HFFc6 (cell line): ENCODE results near the gene ZNF76. TPM values are rescaled to one million over a fixed set of nuclear protein-coding genes. Genes with fewer than 3 reads are reported as not detected.

Experiments used
- DNase-seq: peaks from one replicate; pipeline ENCODE4 v3.0.0-alpha.2; 2018
- H3K27ac Mint-ChIP-seq: 2 replicates; pipeline ENCODE4 v1.8.0; 2020; ENCODE audit warnings: mild to moderate bottlenecking, mixed read lengths
- H3K27me3 Mint-ChIP-seq: 2 replicates; pipeline ENCODE4 v1.8.0; 2021; ENCODE audit warnings: mild to moderate bottlenecking, moderate library complexity, mixed read lengths; ENCODE audit not compliant: insufficient read depth
- H3K36me3 Mint-ChIP-seq: 2 replicates; pipeline ENCODE4 v1.8.0; 2021; ENCODE audit warnings: low read depth, mixed read lengths
- H3K4me1 Mint-ChIP-seq: 2 replicates; pipeline ENCODE4 v1.8.0; 2020; ENCODE audit warnings: low read depth, mixed read lengths
- H3K4me3 Mint-ChIP-seq: 2 replicates; pipeline ENCODE4 v1.8.0; 2020; ENCODE audit warnings: mild to moderate bottlenecking, moderate library complexity, mixed read lengths
- H3K9me3 Mint-ChIP-seq: 2 replicates; pipeline ENCODE4 v1.8.0; 2020; ENCODE audit warnings: mild to moderate bottlenecking, mixed read lengths
- CTCF ChIP-seq: fragments of 200-600 bp; sonication (generic); IDR thresholded peaks from 2 replicates; pipeline ENCODE4 v1.5.0; 2021; ENCODE audit warnings: antibody characterized with exemption, mild to moderate bottlenecking
- total RNA-seq, 6 experiments: library from RNA; stranded (reverse); fragmentation: NEBNext Ultra II Directional; extraction: Animal tissue kit (Norgen Biotek cat#: 25700); gene quantifications; 2 replicates in 1 of 6; 3 replicates in 5 of 6; pipeline ENCODE4 v1.2.3, GENCODE V29; 2021

Gene ZNF76
- total RNA-seq, 6 experiments from 2014 or later = 12.7 to 17.1 (median 16.4) TPM

- Mint-ChIP-seq H3K27me3 (no peaks in the 10 kb centered on the region), H3K9me3 (no peaks in the 10 kb centered on the region), H3K36me3 (peaks cover 16% of the 10 kb centered on the region), H3K4me1 (peaks cover 22% of the 10 kb centered on the region), H3K27ac (no peak overlapping the region), H3K4me3 (no peak overlapping the region)
- TF ChIP-seq CTCF = no peak
- DNase-seq = no peak
Observed at GRCh38 chr6:35242906-35243305, 16.6 kb upstream of the ZNF76 start.

- Mint-ChIP-seq H3K36me3 (peaks cover 18% of the 10 kb centered on the region), H3K9me3 (no peaks in the 10 kb centered on the region), H3K4me1 (peaks cover 24% of the 10 kb centered on the region), H3K27me3 (no peaks in the 10 kb centered on the region), H3K27ac (no peak overlapping the region), H3K4me3 (no peak overlapping the region)
- no peak for TF ChIP-seq CTCF
- no peak for DNase-seq
Observed at GRCh38 chr6:35243386-35243958, 16.1 kb upstream of the ZNF76 start.

GRCh38 chr6:35244551-35244950 lies 15.0 kb upstream of the ZNF76 start:
- Mint-ChIP-seq H3K9me3 (no peaks in the 10 kb centered on the region), H3K4me1 (peaks cover 21% of the 10 kb centered on the region), H3K27ac (no peak overlapping the region), H3K36me3 (peaks cover 19% of the 10 kb centered on the region), H3K27me3 (no peaks in the 10 kb centered on the region), H3K4me3 (no peak overlapping the region)
- DNase-seq = no peak
- no peak for TF ChIP-seq CTCF

- Mint-ChIP-seq H3K27me3 (no peaks in the 10 kb centered on the region), H3K9me3 (no peaks in the 10 kb centered on the region), H3K27ac (peak overlapping the region; percentile 61), H3K4me1 (peaks cover 16% of the 10 kb centered on the region), H3K4me3 (no peak overlapping the region), H3K36me3 (peaks cover 30% of the 10 kb centered on the region)
- TF ChIP-seq CTCF = no peak
- DNase-seq = peak; percentile 15
Observed at GRCh38 chr6:35247642-35248231, 11.8 kb upstream of the ZNF76 start.

GRCh38 chr6:35248300-35248699 lies 11.2 kb upstream of the ZNF76 start:
- no peak for DNase-seq
- peaks cover 16% of the 10 kb centered on the region for H3K4me1 Mint-ChIP-seq
- no peaks in the 10 kb centered on the region for H3K9me3 Mint-ChIP-seq
- H3K36me3 Mint-ChIP-seq = peaks cover 30% of the 10 kb centered on the region
- no peak for TF ChIP-seq CTCF
- no peak overlapping the region for H3K4me3 Mint-ChIP-seq
- H3K27me3 Mint-ChIP-seq = no peaks in the 10 kb centered on the region
- H3K27ac Mint-ChIP-seq = peak overlapping the region; percentile 61
